Kidney tubule cell (primary cell): ENCODE measurements around the gene GPRC5C.

Source experiments
- DNase-seq: peaks from one replicate; pipeline ENCODE4 v3.0.0-alpha.2; 2018; ENCODE audit warnings: low spot score

The GPRC5C gene

DNA sequence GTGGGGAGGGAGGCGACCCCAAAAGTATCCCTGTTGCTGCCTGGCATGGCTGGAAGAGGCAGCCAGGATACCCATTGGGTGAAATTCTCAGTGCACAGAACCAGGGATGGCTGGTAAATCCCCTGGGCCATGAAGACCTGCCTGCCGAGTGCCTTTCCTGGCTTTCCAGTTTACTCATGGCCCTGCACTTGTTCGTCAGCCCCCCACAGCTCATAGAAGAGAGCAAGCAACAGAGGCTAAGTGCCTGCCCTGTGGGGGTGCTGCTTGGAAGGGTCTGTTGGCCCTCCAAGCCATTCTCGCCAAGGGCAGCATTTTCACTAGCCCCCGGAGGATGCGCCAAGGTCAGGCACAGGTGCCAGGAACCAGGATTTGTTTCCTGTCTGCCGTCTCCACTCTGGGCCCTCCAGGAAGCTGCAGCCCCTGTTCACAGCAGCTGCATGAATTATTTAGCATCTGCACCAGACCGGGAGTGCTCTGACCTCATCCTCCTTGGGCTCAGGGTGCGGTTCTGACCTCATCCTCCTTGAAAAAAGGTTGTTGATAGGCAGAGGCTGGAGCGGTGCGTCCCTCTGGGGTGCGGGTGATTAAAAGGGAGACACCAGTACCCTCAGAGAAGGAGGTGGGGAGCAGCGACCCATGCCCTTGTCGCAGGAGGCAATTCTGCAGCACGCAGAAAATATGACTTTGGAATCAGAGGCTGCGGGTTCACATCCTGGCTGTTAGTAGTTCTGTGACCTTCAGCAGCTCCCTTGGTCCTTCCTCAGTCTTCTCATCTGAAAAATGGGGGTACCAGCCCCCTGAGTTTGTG is 20.3 kb downstream of the GPRC5C start:
- DNase-seq: peak; percentile 43

DNA sequence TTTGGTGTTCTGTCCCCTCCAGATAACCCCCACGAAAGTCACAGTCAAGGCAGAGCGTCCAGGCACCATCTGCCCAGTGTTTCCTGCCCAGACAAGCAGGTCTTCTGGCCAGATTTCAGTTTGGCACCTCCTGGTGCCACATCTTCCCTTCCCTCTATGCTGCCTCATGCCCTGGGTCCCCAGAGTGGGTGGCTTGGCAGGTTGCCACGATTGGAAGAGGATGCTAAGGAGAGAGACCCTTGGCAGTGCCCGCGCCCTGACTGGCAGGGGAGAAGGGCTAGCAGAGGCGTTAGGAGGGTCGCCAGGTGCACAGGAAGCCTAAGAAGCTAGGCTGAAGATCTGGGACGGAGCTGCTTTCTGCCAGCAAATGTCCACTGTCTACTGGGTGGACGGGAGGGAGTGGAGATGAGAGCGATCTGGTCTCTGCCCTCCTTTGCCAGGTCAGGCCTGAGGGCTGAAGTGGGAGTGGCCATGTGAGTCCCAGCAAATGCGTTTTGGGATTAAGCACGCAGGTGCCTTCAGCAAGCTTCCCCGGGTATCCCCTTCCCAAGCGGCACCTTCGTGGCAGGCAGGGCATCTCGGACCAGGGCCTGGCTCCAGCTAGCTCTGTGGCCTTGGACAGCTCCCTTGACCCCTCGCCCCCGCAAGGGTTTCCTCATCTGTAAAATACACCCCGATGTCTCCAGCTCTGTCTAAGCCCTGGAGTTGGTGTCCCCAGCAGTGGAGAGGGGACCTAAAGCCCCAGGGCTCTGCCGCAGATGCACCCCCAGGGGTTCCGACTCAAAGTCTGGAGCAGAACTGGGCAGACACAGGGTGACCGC is 21.2 kb downstream of the GPRC5C start:
- no peak for DNase-seq

DNA sequence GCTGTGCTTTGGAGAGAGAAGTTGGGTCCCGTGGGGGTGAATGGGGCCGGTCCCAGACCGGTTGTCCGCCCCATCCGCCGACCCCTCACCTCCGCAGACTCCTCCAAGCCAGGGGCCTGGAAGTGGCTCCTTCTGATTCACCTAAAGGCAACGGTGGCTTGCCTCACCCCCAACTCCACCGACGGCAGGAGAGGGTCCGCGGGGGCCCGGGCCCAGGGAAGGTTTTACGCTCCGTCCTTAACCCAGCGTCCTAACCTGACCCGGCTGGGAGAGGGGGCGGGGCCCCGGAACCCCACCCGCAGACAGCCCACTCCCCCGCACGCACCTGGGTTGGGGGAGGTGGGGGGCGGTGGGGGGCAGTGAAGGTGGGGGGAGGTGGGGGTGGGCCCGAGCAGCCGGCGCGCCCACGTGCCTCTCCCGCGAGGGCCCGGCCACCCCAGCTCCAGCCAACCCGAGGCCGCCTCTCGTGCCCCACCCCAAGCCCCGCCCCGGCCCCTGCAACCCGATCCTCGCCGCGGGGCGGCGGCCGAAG is 21.8 kb downstream of the GPRC5C start:
- peak; percentile 76 for DNase-seq

DNA sequence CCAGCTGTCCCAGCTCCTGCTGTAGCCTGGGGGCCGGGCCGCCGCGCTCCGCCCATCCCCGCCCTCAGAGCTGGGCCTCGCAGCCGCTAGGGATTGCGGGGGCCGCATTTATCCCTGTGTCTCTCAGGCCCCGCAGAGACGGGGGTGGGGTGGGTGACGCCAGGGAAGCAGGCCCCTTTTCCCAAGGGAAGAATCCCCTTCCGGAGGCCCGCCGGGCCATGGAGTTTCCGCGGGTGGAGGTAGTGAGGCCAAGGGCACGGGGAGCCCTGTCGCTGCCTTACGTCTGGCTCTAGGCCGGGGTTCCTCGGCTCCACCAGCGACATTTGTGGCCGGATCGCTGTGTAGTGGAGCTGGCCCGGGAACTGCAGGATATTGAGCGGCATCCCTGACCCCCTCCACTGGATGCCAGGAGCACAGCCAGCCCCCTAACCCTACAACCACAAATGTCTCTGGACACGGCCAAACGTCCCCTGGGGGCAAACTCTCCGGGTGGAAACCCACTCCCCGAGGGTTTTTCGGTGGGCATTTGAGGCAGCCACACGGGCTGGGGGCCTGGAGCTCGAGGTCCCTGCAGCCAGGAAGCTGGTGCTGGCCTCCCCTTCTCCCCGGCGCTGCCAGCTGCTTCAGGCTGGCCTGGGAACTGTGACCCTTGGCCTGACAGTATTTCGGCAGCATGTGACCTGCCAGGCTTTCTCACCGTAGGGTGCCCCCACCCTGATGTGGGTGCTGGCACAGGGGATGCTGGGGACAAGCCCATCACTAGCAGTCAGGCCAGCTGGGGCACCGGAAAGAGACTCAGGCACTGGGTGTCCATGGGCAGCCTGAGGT is 22.5 kb downstream of the GPRC5C start:
- DNase-seq: no peak

DNA sequence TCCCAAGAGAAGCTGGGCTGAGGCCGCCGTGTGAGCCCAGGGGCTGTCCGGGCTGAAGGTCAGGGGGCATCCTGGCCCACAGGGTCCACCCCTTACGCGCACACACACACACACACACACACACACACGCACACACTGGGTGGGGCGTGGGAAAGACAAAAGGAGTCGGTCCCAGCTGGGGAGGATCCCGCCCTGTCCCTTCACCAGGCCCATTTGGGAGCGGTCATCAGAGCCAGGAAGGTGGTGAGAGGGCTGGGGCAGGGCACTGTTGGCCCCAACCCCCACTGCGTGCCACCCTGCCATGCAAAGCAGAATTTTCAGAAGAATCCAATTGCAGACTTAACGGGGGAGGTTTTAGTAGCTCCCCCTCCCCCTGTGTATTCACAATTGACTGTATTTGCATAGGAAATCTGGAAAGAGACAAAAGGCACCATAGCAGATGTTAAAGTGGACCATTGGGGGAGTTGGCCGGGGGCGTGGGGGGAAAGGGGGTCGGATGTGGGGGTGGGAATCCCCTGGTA is 23.2 kb downstream of the GPRC5C start:
- no peak for DNase-seq

DNA sequence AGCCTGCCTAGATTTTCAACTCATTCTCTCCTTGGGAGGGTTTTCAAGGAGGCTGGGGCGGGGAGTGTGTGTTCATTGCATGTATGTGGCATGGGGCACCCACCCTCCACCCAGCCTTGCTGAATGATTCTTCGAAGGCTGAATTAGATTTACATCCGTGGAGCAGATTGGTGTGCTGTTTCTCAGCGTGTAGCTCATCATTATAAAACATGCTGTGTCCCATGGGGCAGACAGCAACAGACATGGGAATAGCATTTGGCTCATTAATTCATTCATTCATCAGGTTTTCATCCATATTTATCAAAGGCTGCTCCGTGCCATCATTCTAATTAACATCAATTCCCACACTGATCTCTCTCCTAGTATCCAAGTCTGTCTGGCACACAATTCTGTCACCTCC is 23.9 kb downstream of the GPRC5C start:
- no peak for DNase-seq

DNA sequence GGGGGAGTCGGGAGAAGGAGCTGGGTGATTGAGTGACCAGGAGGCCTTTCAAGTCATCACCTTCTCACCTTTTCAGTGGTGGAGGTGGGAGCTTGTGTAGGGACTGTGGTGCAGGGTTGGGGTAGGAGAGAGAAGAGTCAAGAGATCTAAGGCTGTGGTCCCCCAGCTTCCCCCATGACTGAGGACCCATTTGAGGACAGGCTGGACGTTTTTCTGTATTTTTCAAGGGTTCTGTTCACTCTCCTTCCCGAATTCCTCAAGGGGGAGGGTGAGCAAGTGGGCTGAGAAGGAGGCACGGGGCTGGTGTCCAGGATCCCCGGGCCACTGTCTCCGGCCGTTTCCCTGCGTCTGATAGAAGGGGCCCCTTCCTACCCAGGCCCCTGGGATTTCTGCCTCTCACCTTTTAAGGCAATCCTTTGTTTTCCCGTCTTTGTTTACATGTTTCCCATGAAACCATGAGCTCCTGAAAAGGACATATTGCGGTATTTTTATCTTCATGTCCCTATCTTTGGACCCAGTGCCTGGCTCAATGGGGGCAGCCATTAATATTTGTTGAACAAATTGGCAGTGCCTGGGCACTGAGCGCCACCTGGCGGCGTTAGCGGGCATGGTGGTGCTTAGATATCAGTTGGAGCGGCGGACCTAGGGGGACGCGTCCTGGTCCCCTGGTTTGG is 25.4 kb downstream of the GPRC5C start:
- DNase-seq: peak; percentile 65

DNA sequence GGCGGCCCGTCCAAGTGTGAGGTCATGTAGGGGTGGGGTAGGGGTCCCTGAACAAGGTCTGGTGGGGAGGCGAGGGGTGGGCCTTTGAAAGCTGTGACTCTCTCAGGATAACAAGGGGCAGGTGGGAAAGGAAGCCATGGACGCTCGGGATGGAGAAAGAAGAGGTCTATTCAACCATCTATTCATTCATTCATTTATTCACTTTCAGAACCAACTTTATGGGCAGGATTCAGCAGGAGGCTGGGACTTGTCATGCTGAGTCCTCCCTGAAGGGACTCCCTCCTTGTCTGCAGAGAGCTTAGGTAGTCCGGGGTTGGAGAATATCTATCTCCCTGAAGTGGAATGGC is 25.9 kb downstream of the GPRC5C start:
- DNase-seq: no peak

DNA sequence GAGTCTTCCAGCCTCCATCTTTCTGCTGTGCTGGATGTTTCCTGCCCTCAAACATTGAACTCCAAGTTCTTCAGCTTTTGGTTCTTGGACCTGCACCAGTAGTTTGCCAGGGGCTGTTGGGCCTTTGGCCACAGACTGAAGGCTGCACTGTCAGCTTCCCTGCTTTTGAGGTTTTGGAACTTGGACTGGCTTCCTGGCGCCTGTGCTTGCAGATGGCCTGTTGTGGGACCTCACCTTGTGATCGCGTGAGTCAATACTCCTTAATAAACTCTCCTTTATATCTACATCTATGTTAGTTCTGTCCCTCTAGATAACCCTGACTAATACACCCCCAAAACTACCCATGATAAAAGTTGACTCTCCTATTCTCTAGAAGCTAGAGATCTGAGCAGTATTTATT is 26.9 kb downstream of the GPRC5C start:
- no peak for DNase-seq

DNA sequence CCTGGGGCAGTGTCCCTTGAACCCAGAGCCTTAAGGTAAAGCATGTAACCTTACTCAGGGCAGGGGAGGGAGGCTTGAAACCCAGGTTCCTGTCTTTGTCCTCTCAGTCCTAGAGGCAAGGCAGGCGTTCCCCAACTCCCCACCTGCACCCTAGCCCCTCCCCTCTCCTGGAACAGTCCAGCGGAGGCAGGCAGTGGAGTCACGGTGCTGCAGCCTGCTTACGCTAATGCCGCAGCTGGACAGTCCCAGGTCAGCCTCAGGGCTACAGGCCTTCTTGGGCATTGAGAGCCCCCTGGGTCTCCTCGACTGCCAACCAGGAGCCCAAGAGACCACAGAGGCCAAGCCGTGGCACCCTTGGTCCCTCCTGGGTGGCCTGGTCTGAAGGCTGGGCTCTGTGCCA is 27.7 kb downstream of the GPRC5C start:
- DNase-seq: no peak

DNA sequence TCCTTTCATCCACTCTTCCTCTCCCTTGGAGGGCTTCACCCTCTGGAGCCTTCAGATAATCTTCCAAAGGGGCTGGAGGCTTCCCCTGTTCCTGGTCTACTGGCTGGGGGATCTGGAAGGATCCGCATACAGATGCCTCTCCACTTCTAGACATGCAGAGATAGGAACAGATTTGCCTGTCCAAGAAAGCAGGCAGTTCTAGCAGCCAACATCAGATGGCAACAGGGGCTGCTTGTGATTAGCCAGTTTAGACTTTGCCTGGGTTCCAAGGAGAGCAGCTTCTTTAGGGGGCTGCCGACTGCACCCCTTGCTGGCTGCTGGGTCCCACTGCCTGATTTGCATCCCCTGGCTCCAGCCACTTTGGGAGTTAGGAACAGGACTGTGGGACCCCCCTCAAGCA is 28.4 kb downstream of the GPRC5C start:
- DNase-seq: no peak

DNA sequence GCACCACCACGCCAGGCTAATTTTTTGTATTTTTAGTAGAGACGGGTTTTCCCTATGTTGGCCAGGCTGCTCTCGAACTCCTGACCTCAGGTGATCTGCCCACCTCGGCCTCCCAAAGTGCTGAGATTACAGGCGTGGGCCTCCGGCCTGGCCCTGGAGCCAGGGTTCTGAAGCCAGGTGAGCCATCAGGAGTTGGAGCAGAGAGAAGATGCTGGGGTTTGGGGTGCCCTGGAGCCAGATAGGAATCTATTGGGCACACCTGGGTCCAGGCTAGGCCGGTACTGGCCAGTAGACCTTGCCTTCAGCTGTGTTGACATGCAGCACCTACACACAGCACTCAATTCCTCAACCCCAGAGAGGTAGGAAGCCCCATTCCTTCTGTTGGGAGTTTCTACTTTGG is 29.1 kb downstream of the GPRC5C start:
- DNase-seq: no peak

DNA sequence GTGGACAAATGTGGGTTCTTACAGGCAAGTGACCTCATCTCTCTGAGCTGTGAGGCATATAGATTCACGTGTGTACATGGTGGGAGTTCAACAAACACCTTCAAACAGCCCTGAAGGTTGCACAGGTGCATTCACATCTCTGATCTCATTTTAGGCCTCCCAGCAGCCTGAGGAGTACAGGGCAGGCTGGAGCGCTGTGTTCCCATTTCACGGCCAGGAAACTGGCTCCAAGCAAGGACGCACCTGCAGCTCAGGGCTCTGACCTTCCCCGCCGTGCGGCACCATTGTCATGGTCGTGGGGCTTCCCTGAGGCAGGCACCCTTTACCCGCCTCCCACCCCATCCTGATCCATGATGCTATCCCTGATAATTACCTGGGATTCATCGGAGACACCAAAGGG is 29.7 kb downstream of the GPRC5C start:
- no peak for DNase-seq

DNA sequence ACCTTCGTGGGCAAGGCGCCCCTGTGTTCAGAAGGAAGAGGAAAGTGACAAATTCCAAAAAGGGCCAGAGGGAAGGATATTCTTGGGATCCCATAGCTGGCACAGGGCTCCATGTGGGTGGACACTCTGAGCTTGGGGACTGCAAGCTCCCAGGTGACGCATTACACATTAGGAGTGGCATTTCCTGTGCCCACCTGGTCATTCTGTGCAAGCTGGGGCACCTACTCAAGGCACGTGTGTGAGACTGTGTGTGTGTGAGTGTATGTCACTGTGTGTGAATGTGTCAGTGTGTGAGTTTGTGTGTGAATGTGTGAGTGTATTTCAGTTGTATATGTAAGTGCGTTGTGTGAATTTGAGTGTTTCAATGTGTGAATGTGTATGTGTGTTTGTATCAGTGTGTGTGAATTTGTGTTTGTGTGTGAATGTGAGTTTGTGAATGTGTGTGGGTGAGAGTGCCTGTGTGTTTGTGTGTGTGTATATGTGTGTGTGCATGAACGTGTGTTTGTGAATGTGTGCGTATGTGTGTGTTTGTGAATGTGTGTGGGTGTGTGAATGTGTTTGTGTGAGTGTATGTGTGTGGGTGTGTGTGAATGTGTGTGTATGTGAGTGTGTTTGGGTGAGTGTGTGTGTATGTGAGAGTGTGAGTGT is 33.0 kb downstream of the GPRC5C start:
- DNase-seq: no peak

DNA sequence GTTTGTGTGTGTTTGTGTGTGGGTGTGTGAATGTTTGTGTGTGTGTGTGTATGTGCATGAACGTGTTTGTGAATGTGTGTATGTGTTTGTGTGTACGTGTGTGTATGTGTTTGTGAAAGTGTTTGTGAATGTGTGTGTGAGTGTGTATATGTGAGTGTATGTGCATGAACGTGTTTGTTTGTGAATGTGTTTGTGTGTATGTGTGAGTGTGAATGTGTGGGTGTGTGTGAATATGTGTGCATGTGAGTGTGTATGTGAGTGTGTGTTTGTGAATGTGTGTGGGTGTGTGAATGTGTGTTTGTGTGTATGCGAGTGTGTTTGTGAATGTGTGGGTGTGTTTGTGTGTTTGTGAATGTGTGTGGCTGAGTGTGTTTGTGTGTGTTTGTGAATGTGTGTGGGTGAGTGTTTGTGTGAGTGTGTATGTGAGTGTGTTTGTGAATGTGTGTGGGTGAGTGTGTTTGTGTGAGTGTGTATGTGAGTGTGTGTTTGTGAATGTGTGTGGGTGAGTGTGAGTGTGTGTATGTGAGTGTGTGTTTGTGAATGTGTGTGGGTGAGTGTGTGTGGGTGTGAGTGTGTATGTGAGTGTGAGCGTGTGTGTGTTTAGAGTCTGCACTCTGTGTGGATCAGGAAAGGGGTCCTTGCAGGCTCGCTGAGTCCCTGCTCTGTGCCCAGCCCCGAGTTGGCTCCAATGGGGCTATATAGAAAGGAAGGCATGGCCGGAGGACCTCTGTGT is 33.7 kb downstream of the GPRC5C start:
- DNase-seq: no peak

DNA sequence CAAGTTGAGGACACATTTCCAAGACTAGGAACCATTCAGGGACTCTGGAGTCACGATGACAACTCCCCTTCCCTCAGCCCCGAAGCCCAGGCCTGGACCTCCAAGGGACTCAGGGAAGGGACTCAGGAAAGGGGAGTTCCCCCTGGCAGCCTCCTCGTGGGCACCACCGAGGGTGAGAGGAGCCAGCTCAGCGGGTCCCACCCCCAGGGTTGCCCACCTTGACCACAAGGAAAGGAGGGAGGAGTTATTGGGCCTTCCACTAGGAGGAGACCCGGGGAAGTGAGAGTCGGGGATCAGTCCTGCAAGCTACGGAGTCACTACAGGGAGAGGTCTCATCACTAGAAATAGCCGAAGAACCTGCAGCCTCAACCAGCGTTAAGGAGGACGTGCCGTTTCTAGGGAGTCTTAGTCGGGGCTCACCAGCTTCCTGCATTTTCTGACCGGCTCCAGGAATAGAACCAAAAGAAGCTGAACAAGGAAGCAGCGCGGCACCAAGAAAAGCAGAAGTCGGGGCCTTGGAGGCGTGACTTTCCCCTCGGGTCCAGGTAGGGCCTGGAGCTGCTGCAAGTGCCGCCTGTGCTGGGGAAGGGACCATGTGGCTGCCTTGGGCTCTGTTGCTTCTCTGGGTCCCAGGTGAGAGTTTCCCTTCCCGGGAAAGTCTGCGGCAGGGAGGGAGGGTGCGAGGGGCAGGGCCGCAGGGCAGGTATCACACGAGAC is 34.4 kb downstream of the GPRC5C start, which contains the start of gene CD300A:
TSS of gene CD300A (plus strand) at position 524 of the 717 bp plus-strand sequence. CDS start at position 594, 70 bp downstream.
- no peak for DNase-seq

DNA sequence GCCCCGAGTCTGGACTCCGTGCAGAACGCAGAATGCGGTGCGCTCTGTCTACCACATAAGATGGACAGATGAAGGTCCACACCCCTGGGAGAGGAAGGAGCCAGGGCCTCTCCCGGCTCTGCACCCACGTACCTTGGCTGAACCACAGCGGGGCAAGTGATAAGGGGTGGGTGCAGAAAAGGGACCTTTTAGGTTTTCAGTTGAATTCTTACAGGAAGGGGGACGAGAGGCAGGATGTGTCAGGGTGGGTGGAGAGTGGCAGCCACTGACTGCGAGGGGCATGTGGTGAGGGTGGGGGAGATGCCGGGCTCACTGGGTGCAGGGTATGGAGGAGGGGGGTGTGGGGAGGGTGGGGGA is 34.9 kb downstream of the GPRC5C start:
- DNase-seq: no peak

DNA sequence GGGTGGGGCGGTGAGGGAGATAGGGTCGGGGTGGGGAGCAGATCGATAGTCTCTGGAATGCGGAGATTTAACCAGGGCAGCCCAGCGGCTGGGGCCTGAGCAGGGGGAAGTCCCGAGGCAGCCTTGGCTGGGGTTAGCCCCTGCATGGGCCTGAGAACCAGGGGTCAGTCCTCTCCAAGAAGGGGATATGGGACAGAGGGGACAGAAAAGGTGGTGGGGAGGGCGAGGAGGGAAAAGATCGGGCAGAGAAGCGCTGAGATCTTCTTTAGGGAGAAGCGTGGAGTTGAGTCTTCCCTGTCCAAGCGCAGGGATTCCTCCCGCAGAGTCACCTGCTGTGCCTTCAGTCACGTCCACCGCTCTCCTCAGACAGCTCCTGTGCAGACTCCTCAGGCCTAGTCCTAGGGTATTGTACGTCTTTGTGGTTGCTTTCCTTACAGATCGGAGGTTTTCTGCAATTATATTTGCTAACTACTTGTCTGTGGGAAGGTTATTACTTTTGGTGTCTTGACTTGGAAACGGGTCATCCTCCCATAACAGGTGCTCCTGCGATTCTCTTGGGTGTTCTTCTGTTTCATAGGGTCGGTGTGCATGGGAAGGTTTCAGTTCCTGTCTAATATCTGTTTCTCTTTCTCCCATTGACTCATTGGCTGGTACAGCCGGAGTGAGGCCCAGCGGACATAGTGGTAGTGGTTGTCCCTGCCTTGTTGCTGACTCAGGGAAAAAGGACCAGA is 35.5 kb downstream of the GPRC5C start:
- no peak for DNase-seq

DNA sequence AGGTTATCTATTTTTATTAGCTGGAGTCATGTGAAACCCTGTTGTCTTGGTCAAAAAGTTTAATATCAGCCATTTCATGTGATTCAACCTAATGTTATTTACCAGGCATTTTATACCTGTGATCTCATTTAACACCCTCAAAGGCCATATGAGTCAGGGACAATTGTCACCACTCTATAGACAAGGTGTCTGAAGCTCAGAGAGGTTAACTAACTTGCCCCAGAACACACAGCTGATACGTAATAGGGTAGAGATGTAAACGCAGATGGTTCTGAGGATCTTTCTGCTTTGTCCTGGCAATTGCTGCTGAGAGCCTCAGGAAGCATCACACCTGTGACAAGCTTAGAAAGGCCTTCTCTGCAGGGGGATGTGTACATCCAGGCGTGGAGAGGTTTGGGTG is 39.5 kb downstream of the GPRC5C start:
- DNase-seq: peak; percentile 13
